ENCODE measurements around the gene PPP1R14C.

DNA sequence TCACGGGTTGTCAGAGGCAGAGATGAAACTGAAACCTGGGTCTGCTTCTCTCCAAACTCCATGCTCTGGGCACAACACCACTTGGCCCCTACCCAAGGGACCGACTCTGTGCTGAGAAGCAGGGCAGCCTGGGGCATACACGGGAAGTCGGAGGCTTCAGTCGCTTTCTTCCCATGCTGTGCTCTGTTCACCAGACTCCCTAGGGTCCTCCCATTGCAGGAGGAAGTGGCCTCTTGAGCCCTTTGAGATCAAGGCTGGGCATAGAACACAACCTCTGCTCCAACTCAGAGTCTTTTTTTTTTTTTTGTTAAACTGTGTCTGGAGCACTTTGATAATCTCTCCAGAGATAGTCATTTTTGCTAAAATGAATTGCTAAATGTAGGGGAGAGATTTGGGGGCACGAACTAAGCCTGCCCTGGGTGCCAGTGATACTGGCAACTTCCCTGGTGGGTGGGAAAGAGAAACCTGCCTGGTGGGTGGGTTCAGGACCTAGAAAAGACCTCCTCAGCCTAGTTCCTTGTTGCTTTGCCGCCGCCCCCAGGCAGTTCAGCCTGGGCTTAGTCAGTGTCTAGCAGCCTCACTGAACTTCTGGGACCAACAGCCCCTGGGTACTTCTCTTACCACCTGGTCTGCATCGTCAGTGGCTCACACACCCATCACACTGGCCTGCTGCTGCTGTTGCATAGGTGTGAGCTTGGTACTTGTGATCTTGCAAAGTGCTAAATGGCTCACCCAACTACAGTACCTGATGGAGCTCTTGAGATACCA lies 62.0 kb downstream of the PPP1R14C start:
- TF ChIP-seq, protein P1, sequence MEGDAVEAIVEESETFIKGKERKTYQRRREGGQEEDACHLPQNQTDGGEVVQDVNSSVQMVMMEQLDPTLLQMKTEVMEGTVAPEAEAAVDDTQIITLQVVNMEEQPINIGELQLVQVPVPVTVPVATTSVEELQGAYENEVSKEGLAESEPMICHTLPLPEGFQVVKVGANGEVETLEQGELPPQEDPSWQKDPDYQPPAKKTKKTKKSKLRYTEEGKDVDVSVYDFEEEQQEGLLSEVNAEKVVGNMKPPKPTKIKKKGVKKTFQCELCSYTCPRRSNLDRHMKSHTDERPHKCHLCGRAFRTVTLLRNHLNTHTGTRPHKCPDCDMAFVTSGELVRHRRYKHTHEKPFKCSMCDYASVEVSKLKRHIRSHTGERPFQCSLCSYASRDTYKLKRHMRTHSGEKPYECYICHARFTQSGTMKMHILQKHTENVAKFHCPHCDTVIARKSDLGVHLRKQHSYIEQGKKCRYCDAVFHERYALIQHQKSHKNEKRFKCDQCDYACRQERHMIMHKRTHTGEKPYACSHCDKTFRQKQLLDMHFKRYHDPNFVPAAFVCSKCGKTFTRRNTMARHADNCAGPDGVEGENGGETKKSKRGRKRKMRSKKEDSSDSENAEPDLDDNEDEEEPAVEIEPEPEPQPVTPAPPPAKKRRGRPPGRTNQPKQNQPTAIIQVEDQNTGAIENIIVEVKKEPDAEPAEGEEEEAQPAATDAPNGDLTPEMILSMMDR (IDR thresholded peaks at IDR 0.05) = no peak
- no peak for TF ChIP-seq POLR2A (IDR thresholded peaks at IDR 0.05)

Data from uterus (tissue), 2 donors.